Stimulated activated CD8-positive, alpha-beta memory T cell treated with anti-CD3 and anti-CD28 coated beads, Interleukin-7, amount 100 ng/mL, for 4 hours (primary cell): ENCODE measurements around the gene SMC6.

Source experiments
- DNase-seq, 2 donors: peaks; one replicate each; pipeline ENCODE4 v3.0.0-alpha.2; 2020; ENCODE audit warnings: low read depth in 2 of 2

The SMC6 gene

GRCh38 chr2:17646838-17647701 lies 106.5 kb downstream of the SMC6 start:
- DNase-seq = no peak

- DNase-seq = no peak
Observed at GRCh38 chr2:17646081-17646554, 107.5 kb downstream of the SMC6 start.

- no peak for DNase-seq
Observed at GRCh38 chr2:17644997-17645720, 108.5 kb downstream of the SMC6 start.

GRCh38 chr2:17643031-17643615 lies 110.5 kb downstream of the SMC6 start:
- DNase-seq = no peak

GRCh38 chr2:17640406-17640805 lies 113.2 kb downstream of the SMC6 start:
- no peak for DNase-seq

GRCh38 chr2:17638196-17638743 lies 115.3 kb downstream of the SMC6 start:
- DNase-seq = no peak

GRCh38 chr2:17637131-17637906 lies 116.3 kb downstream of the SMC6 start:
- no peak for DNase-seq

- DNase-seq = no peak
Observed at GRCh38 chr2:17636257-17636656, 117.4 kb downstream of the SMC6 start.

GRCh38 chr2:17634997-17635396 lies 118.6 kb downstream of the SMC6 start:
- DNase-seq = no peak

GRCh38 chr2:17630089-17630488 lies 123.5 kb downstream of the SMC6 start:
- no peak for DNase-seq

- DNase-seq = no peak
Observed at GRCh38 chr2:17628349-17629261, 125.0 kb downstream of the SMC6 start.

- DNase-seq = no peak
Observed at GRCh38 chr2:17627434-17627833, 126.2 kb downstream of the SMC6 start.

- DNase-seq = no peak
Observed at GRCh38 chr2:17626986-17627385, 126.6 kb downstream of the SMC6 start.

GRCh38 chr2:17625446-17625845 lies 128.2 kb downstream of the SMC6 start:
- DNase-seq = no peak

- DNase-seq = no peak
Observed at GRCh38 chr2:17621781-17622180, 131.8 kb downstream of the SMC6 start.

GRCh38 chr2:17620841-17621240 lies 132.8 kb downstream of the SMC6 start:
- DNase-seq = no peak

- DNase-seq = no peak
Observed at GRCh38 chr2:17620280-17620679, 133.3 kb downstream of the SMC6 start.

- DNase-seq = no peak
Observed at GRCh38 chr2:17617955-17618354, 135.7 kb downstream of the SMC6 start.

- no peak for DNase-seq
Observed at GRCh38 chr2:17617516-17617915, 136.1 kb downstream of the SMC6 start.

- DNase-seq = no peak
Observed at GRCh38 chr2:17616405-17616804, 137.2 kb downstream of the SMC6 start.
